ENCODE results near the gene KANK4. TPM values are rescaled to one million over a fixed set of nuclear protein-coding genes. Genes with fewer than 3 reads are reported as not detected.
A peak's percentile ranks its signal among the peaks of the same experiment; 100 is the strongest.
"Not testable (repeated sequence)": the region's sequence is repeated elsewhere in the genome, so short reads cannot be mapped to it uniquely, and the experiment has no call there.

KANK4 gene
- total RNA-seq, 4 donors from 2014 or later, result 28.5 to 48.2 (median 45.7) TPM

- TF ChIP-seq EP300 (IDR thresholded peaks at IDR 0.05), result peak in 1 of 2 donors; percentile 42
- TF ChIP-seq CTCF (IDR thresholded peaks at IDR 0.05), result no peak
- no peak overlapping the region for H3K4me3 ChIP-seq
- peaks cover 0 to 22% (median 0%) of the 10 kb centered on the region in 3 donors for H3K36me3 ChIP-seq
- DNase-seq (ENCODE audit: low spot score in 2 of 2), result no peak
- H3K4me1 ChIP-seq, result peaks cover 0 to 47% (median 12%) of the 10 kb centered on the region in 4 donors
- H3K9me3 ChIP-seq, result no peaks in the 10 kb centered on the region
- 29 to 36% methylated on average over 11 to 12 of the region's 12 CpGs for WGBS, 2 donors
- no peaks in the 10 kb centered on the region for H3K27me3 ChIP-seq
- H3K27ac ChIP-seq, result peak overlapping the region in 3 of 4 donors; percentile 36 to 54 (median 47)
Measured at GRCh38 chr1:62241371-62242131, 77.7 kb downstream of the KANK4 start.

GRCh38 chr1:62240651-62241370 is 78.4 kb downstream of the KANK4 start:
- Histone ChIP-seq H3K4me1 (peaks cover 0 to 53% (median 12%) of the 10 kb centered on the region in 4 donors), H3K4me3 (no peak overlapping the region), H3K27ac (peak overlapping the region in 3 of 4 donors; percentile 36 to 54 (median 47)), H3K27me3 (no peaks in the 10 kb centered on the region), H3K9me3 (no peaks in the 10 kb centered on the region), H3K36me3 (peaks cover 0 to 15% (median 0%) of the 10 kb centered on the region in 3 donors)
- TF ChIP-seq EP300 (IDR thresholded peaks at IDR 0.05) (no peak), POLR2A (IDR thresholded peaks at IDR 0.05) (no peak), CTCF (IDR thresholded peaks at IDR 0.05) (no peak)
- WGBS, 2 donors, result 35 to 39% methylated on average over 9 of the region's 9 CpGs
- DNase-seq (ENCODE audit: low spot score in 2 of 2), result no peak

GRCh38 chr1:62239652-62240403 is 79.4 kb downstream of the KANK4 start:
- H3K36me3 ChIP-seq; H3K9me3 ChIP-seq; H3K4me3 ChIP-seq; H3K27me3 ChIP-seq; DNase-seq (ENCODE audit: low spot score in 2 of 2): not testable (repeated sequence)
- WGBS, 2 donors, result 91 to 98% methylated on average over 3 of the region's 3 CpGs
- peak overlapping the region in 1 of 4 donors; percentile 54 for H3K27ac ChIP-seq
- H3K4me1 ChIP-seq, result peaks cover 0 to 57% (median 12%) of the 10 kb centered on the region in 4 donors

- TF ChIP-seq CTCF (IDR thresholded peaks at IDR 0.05) (no peak), EP300 (IDR thresholded peaks at IDR 0.05) (no peak), POLR2A (IDR thresholded peaks at IDR 0.05) (no peak)
- DNase-seq (ENCODE audit: low spot score in 2 of 2), result no peak
- Histone ChIP-seq H3K36me3 (no peaks in the 10 kb centered on the region), H3K27ac (peak overlapping the region in 2 of 4 donors; percentile 48 to 54), H3K27me3 (no peaks in the 10 kb centered on the region), H3K4me3 (no peak overlapping the region), H3K4me1 (peaks cover 0 to 68% (median 12%) of the 10 kb centered on the region in 4 donors), H3K9me3 (no peaks in the 10 kb centered on the region)
- 67 to 78% methylated on average over 9 of the region's 9 CpGs for WGBS, 2 donors
Measured at GRCh38 chr1:62238507-62238906, 80.7 kb downstream of the KANK4 start.

- no peaks in the 10 kb centered on the region for H3K9me3 ChIP-seq
- TF ChIP-seq EP300 (IDR thresholded peaks at IDR 0.05) (peak in 1 of 2 donors; percentile 43), CTCF (IDR thresholded peaks at IDR 0.05) (no peak)
Measured at GRCh38 chr1:62237950-62238374, 81.3 kb downstream of the KANK4 start.

More at GRCh38 chr1:62237950-62238374, 81.3 kb downstream of the KANK4 start:
- DNase-seq (ENCODE audit: low spot score in 2 of 2), result no peak
- peak overlapping the region in 2 of 4 donors; percentile 48 to 54 for H3K27ac ChIP-seq
- no peaks in the 10 kb centered on the region for H3K36me3 ChIP-seq
- H3K4me3 ChIP-seq, result no peak overlapping the region
- no peaks in the 10 kb centered on the region for H3K27me3 ChIP-seq
- 29 to 30% methylated on average over 8 of the region's 8 CpGs for WGBS, 2 donors
- H3K4me1 ChIP-seq, result peaks cover 0 to 74% (median 12%) of the 10 kb centered on the region in 4 donors
